Esophagus squamous epithelium (tissue), 5 donors: Measurements from ENCODE around the gene STK26. TPM values are rescaled to one million over a fixed set of nuclear protein-coding genes. Genes with fewer than 3 reads are reported as not detected.

Experiments used
- DNase-seq: peaks from one replicate; lab custom pipeline; 2025; lab: John Stamatoyannopoulos, UW
- H3K27ac ChIP-seq, 4 donors: fragments of 200-600 bp; sonication (generic); one replicate each; pipeline ENCODE4 v1.5.1; 2016 to 2019; ENCODE audit warnings: mild to moderate bottlenecking in 1 of 4
- H3K27me3 ChIP-seq, 4 donors: fragments of 200-600 bp; sonication (generic); 1 replicate in 3 of 4; 2 replicates in 1 of 4; pipeline versions ENCODE4 v1.5.1 to v1.6.0; 2017 to 2021; ENCODE audit warnings: antibody characterized with exemption in 1 of 4
- H3K36me3 ChIP-seq, 3 donors: fragments of 200-600 bp; sonication (generic); one replicate each; pipeline ENCODE4 v1.5.1; 2016 to 2019
- H3K4me1 ChIP-seq, 3 donors: fragments of 200-600 bp; sonication (generic); one replicate each; pipeline ENCODE4 v1.5.1; 2017 to 2019
- H3K4me3 ChIP-seq, 4 donors: fragments of 200-600 bp; sonication (generic); 1 replicate in 3 of 4; 2 replicates in 1 of 4; pipeline ENCODE4 v1.5.1; 2016 to 2019; ENCODE audit warnings: mild to moderate bottlenecking in 2 of 4, moderate library complexity in 1 of 4
- H3K9me3 ChIP-seq, 3 donors: fragments of 200-600 bp; sonication (generic); one replicate each; pipeline ENCODE4 v1.5.1; 2016 to 2019
- POLR2A ChIP-seq, 4 donors: fragments of 450-650 bp; IDR thresholded peaks; one replicate each; pipeline ENCODE4 v1.6.1; 2017; ENCODE audit warnings: antibody characterized with exemption in 4 of 4, mild to moderate bottlenecking in 4 of 4, moderate library complexity in 3 of 4
- WGBS, 2 donors: methylation state at CpG; one replicate each; pipeline ENCODE4 v1.1.5; 2018; 5-methylcytosine and 5-hydroxymethylcytosine counted together
- intact Hi-C: fragments of 100-400 bp; cut with DNase I; formaldehyde crosslinking; loops from one replicate; pipeline ENCODE4 v1.15.0; 2022
- total RNA-seq, 4 donors: library from RNA; depleted of rRNA; stranded (reverse); fragments of >200 nt; gene quantifications; one replicate each; pipeline ENCODE4 v1.1.0, GENCODE V29; 2016
- TF ChIP-seq, protein P1 (sequence below), 6 experiments: fragments of 450-650 bp in 4 of 6; fragments of 200-600 bp in 2 of 6; sonication (generic) in 2 of 6; IDR thresholded peaks; one replicate each; pipeline ENCODE4 v1.5.1; 2016 to 2019; ENCODE audit warnings: antibody characterized with exemption in 6 of 6, mild to moderate bottlenecking in 4 of 6, moderate library complexity in 4 of 6
- donor health status: DM: yes; HTN: yes; CAD: no.

The STK26 gene
- total RNA-seq, 4 donors from 2014 or later = 12.2 to 21.6 (median 19.9) TPM

DNA sequence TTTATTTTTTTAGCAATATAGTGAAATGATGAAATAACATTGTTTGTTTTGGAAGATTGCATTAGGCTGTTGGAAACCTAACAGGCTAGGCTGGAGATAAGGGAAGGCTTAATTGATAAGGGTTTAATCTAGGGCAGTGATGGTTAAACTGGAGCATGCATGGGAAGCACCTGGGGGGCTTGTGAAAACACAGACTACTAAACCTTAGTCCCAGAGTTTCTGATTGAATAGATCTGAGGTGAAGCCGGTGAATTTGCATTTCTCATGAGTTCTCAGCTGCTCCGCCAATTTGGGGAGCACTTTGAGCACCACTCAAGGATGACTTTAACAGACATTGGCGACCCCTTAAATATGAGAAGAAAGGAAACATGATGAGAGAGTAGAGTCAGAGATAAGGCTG, 11.5 kb downstream of the STK26 start:
- WGBS, 2 donors = 65 to 100% methylated on average over 1 to 3 of the region's 3 CpGs
- no peaks in the 10 kb centered on the region for H3K4me1 ChIP-seq
- no peak overlapping the region for H3K27ac ChIP-seq
- H3K36me3 ChIP-seq = no peaks in the 10 kb centered on the region
- peaks cover 0 to 3% (median 1%) of the 10 kb centered on the region in 4 donors for H3K27me3 ChIP-seq
- intact Hi-C loops = no loop called here
- no peak for TF ChIP-seq POLR2A (IDR thresholded peaks at IDR 0.05)
- TF ChIP-seq, protein P1, sequence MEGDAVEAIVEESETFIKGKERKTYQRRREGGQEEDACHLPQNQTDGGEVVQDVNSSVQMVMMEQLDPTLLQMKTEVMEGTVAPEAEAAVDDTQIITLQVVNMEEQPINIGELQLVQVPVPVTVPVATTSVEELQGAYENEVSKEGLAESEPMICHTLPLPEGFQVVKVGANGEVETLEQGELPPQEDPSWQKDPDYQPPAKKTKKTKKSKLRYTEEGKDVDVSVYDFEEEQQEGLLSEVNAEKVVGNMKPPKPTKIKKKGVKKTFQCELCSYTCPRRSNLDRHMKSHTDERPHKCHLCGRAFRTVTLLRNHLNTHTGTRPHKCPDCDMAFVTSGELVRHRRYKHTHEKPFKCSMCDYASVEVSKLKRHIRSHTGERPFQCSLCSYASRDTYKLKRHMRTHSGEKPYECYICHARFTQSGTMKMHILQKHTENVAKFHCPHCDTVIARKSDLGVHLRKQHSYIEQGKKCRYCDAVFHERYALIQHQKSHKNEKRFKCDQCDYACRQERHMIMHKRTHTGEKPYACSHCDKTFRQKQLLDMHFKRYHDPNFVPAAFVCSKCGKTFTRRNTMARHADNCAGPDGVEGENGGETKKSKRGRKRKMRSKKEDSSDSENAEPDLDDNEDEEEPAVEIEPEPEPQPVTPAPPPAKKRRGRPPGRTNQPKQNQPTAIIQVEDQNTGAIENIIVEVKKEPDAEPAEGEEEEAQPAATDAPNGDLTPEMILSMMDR (IDR thresholded peaks at IDR 0.05) = no peak
- no peak for DNase-seq
- H3K9me3 ChIP-seq = no peaks in the 10 kb centered on the region
- H3K4me3 ChIP-seq = no peak overlapping the region

DNA sequence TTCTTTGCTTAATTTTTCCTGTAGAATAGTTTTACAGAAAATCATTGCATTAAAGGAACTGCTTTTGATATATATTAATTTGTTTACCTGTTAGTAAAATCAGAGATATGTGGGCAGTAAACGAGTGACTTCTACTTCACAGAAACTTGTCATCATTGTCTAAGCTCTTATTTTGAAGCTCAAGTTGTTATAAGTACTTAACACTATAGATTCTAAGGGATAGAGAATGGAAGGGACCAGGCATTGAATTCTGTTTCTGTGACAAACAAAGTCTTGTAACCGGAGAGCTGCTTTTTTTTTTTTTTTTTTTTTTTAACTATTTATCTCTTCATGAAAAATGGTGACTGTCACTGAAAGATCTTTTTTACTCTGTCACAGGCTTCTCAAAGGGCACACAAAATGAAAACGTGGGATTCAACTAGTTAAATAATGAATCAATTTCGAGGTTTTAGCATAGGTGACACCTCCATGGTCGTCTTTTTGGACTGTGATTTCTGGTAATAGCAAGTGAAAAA, 14.4 kb downstream of the STK26 start:
- Histone ChIP-seq H3K4me3 (no peak overlapping the region), H3K4me1 (no peaks in the 10 kb centered on the region), H3K27ac (no peak overlapping the region), H3K36me3 (no peaks in the 10 kb centered on the region), H3K27me3 (peaks cover 0 to 3% (median 1%) of the 10 kb centered on the region in 4 donors), H3K9me3 (no peaks in the 10 kb centered on the region)
- intact Hi-C loops = no loop called here
- WGBS, 2 donors = 56% methylated on average over 2 to 5 of the region's 5 CpGs
- TF ChIP-seq POLR2A (IDR thresholded peaks at IDR 0.05) = no peak
- TF ChIP-seq, protein P1 (IDR thresholded peaks at IDR 0.05) = no peak
- no peak for DNase-seq

DNA sequence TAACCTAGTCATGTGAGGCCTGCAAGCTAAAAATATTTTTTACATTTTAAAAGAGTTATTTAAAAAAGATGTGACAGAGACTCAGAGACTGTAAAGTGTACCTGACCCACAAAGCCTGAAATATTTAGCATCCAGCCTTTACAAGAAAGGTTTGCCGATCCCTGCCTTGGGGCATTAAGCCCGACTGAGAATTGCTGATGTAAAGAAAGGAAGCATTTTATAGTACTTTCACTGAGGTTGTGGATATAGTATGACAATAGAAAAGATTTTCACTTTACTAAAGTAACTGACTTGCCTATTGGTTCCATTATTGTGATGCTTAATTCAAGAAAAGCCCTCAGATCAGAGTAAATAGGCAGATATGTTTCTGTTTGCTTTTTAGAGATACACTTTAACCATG, 17.0 kb downstream of the STK26 start:
- peaks cover 0 to 3% (median 0%) of the 10 kb centered on the region in 4 donors for H3K27me3 ChIP-seq
- intact Hi-C loops = no loop called here

DNA sequence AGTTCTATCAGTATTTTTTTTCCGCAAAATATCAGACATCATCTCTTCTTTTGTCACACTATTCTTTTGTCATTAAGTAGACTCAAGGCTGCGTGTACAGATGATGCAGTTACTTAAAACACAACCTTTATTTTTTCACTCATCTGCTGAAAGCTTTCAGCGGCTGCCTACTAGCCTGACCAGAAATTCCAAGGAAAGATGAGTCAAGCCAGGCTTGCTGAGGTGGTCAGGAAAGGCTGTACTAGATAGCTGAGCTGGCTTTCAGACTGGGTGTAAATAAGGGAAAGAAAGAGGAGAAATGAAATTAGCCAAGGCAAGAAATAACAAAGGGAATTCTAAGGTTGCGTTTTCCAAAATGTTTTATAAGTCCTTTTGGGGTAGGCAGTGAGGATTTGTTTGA, 17.9 kb downstream of the STK26 start:
- WGBS, 2 donors = 67 to 72% methylated on average over 3 to 4 of the region's 4 CpGs
- no peak overlapping the region for H3K4me3 ChIP-seq
- no peak for TF ChIP-seq POLR2A (IDR thresholded peaks at IDR 0.05)
- TF ChIP-seq, protein P1 (IDR thresholded peaks at IDR 0.05) = no peak
- intact Hi-C loops = no loop called here
- H3K36me3 ChIP-seq = no peaks in the 10 kb centered on the region
- peaks cover 0 to 3% (median 0%) of the 10 kb centered on the region in 4 donors for H3K27me3 ChIP-seq
- no peak overlapping the region for H3K27ac ChIP-seq
- DNase-seq = no peak
- H3K4me1 ChIP-seq = no peaks in the 10 kb centered on the region
- H3K9me3 ChIP-seq = no peaks in the 10 kb centered on the region

More for the DNA sequence above, 17.0 kb downstream of the STK26 start:
- Histone ChIP-seq H3K4me1 (no peaks in the 10 kb centered on the region), H3K9me3 (no peaks in the 10 kb centered on the region), H3K27ac (no peak overlapping the region), H3K4me3 (no peak overlapping the region), H3K36me3 (no peaks in the 10 kb centered on the region)
- WGBS, 2 donors = 36 to 62% methylated on average over 2 of the region's 2 CpGs
- no peak for DNase-seq
- TF ChIP-seq, protein P1 (IDR thresholded peaks at IDR 0.05) = no peak
- no peak for TF ChIP-seq POLR2A (IDR thresholded peaks at IDR 0.05)

DNA sequence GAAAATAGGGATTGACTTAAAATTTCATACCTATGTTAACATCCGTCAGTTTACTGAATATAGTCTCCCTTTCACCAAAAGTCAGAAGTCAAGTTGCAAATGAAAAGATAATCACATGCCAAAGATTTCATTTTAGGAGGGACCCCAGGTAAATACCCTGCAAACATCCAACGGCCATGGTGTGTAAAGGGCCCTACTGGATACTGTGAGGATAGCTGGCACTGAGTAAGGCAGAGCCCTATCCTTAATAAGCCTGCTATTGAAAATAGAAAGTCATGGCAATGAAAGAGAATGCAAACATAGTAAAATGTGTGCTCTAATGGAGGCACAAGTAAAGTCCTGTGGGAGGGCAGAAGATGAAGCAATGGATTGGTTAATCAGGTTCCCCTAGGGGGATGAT, 20.9 kb downstream of the STK26 start:
- H3K27me3 ChIP-seq = peaks cover 0 to 3% (median 0%) of the 10 kb centered on the region in 4 donors
- H3K27ac ChIP-seq = no peak overlapping the region
- H3K4me3 ChIP-seq = no peak overlapping the region
- H3K9me3 ChIP-seq = no peaks in the 10 kb centered on the region
- intact Hi-C loops = no loop called here
- H3K36me3 ChIP-seq = no peaks in the 10 kb centered on the region
- no peak for TF ChIP-seq POLR2A (IDR thresholded peaks at IDR 0.05)
- TF ChIP-seq, protein P1 (IDR thresholded peaks at IDR 0.05) = no peak
- WGBS, 2 donors = 83 to 86% methylated on average over 2 of the region's 2 CpGs
- DNase-seq = no peak
- no peaks in the 10 kb centered on the region for H3K4me1 ChIP-seq
